Kidney (tissue), 14 donors: Measurements from ENCODE around the gene LTBP4. TPM values are rescaled to one million over a fixed set of nuclear protein-coding genes. Genes with fewer than 3 reads are reported as not detected.

Experiments
- DNase-seq, 5 donors: peaks; one replicate each; pipeline ENCODE4 v3.0.0-alpha.2; 2013 to 2020
- FAIRE-seq: peaks from 2 replicates; lab custom pipeline; 2012; peaks lifted over from hg19 to GRCh38; lab: Jason Lieb, UNC
- H3K27ac ChIP-seq, 2 donors: one replicate each; pipeline ENCODE4 v1.7.0; 2013; ENCODE audit warnings: low read depth in 2 of 2, low read length in 2 of 2, inconsistent platforms in 1 of 2
- H3K27me3 ChIP-seq: one replicate; pipeline ENCODE4 v1.7.1; 2013; ENCODE audit warnings: low read length, inconsistent platforms; ENCODE audit not compliant: control insufficient read depth, insufficient read depth
- H3K36me3 ChIP-seq, 3 donors: one replicate each; pipeline versions ENCODE4 v1.7.0 to v1.7.1; 2013; ENCODE audit warnings: low read length in 3 of 3, control low read depth in 1 of 3, inconsistent platforms in 1 of 3; ENCODE audit not compliant: insufficient read depth in 3 of 3, control insufficient read depth in 2 of 3
- H3K4me1 ChIP-seq, 3 donors: one replicate each; pipeline versions ENCODE4 v1.7.0 to v1.7.1; 2013; ENCODE audit warnings: low read length in 3 of 3, inconsistent platforms in 1 of 3, low read depth in 1 of 3; ENCODE audit not compliant: control insufficient read depth in 2 of 3, insufficient read depth in 2 of 3
- H3K4me3 ChIP-seq, 3 donors: one replicate each; pipeline versions ENCODE4 v1.7.0 to v1.8.1; 2013; ENCODE audit warnings: low read length in 3 of 3, control low read depth in 1 of 3, inconsistent platforms in 1 of 3
- H3K9ac ChIP-seq, 3 donors: one replicate each; pipeline versions ENCODE4 v1.7.0 to v1.7.1; 2013; ENCODE audit warnings: low read length in 3 of 3, control low read depth in 1 of 3, inconsistent platforms in 1 of 3
- H3K9me3 ChIP-seq, 3 donors: one replicate each; pipeline versions ENCODE4 v1.7.0 to v1.7.1; 2013; ENCODE audit warnings: low read length in 3 of 3, control low read depth in 1 of 3, inconsistent platforms in 1 of 3; ENCODE audit not compliant: control insufficient read depth in 2 of 3, insufficient read depth in 1 of 3
- intact Hi-C: fragments of 100-400 bp; cut with DNase I; formaldehyde crosslinking; loops from one replicate; pipeline ENCODE4 v1.11.1; 2022
- polyA plus RNA-seq: library from polyadenylated mRNA; stranded (reverse); fragments of 350-450 nt; fragmentation: Illumina TruSeq; extraction: RNeasy Lipid Tissue Mini Kit (QIAGEN cat#74804); gene quantifications from one replicate; pipeline ENCODE4 v1.2.3, GENCODE V29; 2014; ENCODE audit warnings: low read depth, low replicate concordance; ENCODE audit not compliant: insufficient read depth
- total RNA-seq: library from RNA; stranded (reverse); fragmentation: NEBNext Ultra II Directional; extraction: Animal tissue kit (Norgen Biotek cat#: 25700); gene quantifications from one replicate; pipeline ENCODE4 v1.2.1, GENCODE V29; 2021
- TF ChIP-seq, protein P1 (sequence below): IDR thresholded peaks from 3 replicates; pipeline ENCODE4 v1.5.1; 2012; ENCODE audit warnings: mild to moderate bottlenecking, moderate library complexity, borderline replicate concordance; ENCODE audit not compliant: insufficient read depth; ENCODE audit errors: extremely low read depth
- donor health status: control.
- donor health status: control.
- donor health status: control.
- donor health status: control.
- donor health status: control.
- donor health status: DM: yes; HTN: yes; CAD: no.
- donor health status: Normal renal cell carcinoma (clear cell type).

LTBP4 gene
- total and polyA plus RNA-seq, 2 donors from 2014 or later: 52.1 to 155 TPM

DNA sequence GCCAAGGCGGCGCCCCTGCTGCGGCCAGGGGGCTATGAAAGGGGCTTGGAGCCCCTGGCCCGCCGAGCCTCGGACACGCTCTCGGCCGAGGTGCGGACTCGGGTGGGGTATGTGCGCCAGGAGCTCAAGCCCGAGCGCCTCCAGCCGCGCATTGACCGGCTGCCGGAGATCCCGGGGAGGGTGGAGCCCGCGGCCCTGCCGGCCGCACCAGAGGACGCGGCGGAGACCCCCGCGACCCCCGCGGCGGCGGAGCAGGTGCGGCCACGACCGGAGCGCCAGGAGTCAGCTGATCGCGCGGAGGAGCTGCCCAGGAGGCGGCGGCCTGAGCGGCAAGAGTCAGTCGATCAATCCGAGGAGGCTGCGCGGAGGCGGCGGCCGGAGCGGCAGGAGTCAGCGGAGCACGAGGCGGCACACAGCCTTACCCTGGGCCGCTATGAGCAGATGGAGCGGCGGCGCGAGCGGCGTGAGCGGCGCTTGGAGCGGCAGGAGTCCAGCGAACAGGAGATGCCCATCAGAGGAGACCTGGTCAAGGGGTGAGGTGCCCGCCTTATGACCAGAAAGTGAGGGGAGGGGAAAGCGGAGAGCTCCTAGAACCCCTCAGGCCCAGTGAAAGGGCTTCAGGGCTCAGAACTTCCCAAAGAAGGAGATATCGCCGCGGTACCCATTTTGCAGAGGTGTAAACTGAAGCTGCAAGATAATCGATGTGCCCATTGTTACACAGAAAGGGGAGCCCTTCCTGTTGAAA is 33.2 kb upstream of the LTBP4 start:
- Histone ChIP-seq H3K4me3 (no peak overlapping the region), H3K27ac (no peak overlapping the region), H3K9me3 (no peaks in the 10 kb centered on the region), H3K9ac (no peak overlapping the region), H3K4me1 (peaks cover 0 to 3% (median 0%) of the 10 kb centered on the region in 3 donors), H3K36me3 (no peaks in the 10 kb centered on the region), H3K27me3 (peaks cover 14% of the 10 kb centered on the region)
- FAIRE-seq (no peak), DNase-seq (peak in 1 of 5 donors; percentile 61)
- intact Hi-C loops: no loop called here
- TF ChIP-seq, protein P1, sequence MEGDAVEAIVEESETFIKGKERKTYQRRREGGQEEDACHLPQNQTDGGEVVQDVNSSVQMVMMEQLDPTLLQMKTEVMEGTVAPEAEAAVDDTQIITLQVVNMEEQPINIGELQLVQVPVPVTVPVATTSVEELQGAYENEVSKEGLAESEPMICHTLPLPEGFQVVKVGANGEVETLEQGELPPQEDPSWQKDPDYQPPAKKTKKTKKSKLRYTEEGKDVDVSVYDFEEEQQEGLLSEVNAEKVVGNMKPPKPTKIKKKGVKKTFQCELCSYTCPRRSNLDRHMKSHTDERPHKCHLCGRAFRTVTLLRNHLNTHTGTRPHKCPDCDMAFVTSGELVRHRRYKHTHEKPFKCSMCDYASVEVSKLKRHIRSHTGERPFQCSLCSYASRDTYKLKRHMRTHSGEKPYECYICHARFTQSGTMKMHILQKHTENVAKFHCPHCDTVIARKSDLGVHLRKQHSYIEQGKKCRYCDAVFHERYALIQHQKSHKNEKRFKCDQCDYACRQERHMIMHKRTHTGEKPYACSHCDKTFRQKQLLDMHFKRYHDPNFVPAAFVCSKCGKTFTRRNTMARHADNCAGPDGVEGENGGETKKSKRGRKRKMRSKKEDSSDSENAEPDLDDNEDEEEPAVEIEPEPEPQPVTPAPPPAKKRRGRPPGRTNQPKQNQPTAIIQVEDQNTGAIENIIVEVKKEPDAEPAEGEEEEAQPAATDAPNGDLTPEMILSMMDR: no peak

DNA sequence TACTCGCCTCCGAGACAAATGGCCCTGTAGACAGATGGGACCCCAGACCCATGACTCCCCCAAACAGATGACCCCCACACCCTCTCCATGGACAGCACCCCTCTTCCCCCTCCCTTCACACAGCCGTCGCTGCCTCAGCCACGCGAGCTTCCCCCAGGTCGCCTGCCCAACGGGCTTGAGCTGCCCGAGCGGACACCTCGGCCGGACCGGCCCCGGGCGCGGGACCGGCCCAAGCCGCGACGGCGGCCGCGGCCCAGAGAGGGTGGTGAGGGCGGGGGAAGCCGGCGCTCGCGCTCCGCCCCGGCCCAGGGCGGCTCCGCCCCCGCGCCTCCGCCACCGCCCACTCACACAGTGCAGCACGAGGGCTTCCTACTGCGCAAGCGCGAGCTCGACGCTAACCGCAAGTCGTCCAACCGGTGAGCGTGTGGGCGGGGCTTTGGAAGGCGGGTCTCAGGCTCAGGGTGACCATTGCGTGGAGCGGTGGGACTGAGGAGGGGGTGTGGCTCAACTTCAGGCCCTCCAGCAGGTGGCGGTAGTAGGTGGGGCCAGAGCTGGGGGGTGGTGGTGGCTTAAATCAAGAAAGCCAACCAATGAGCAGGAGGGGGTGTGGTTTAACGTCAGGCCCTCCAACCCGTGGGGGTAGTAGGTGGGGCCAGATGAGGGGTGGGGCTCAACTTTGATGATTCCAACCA is 30.7 kb upstream of the LTBP4 start:
- intact Hi-C loops: no loop called here
- no peak for FAIRE-seq

DNA sequence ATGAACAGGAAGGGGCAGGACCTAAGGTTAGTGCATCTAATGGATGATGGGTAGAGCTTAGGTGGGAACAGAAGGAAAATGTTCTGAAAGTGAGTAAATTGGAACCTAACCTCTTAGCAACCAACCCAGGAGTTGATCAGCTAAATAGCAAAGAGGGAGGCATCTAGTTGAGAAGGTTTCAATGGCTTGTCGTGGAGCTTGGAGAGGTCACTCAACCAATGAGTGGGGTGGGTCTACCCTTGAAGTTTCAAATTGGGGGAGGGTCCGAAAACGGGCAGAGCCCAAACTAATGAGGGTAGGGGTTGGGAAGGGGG is 30.2 kb upstream of the LTBP4 start:
- DNase-seq (peak in 1 of 5 donors; percentile 32), FAIRE-seq (no peak)
- Histone ChIP-seq H3K27ac (no peak overlapping the region), H3K4me3 (peak overlapping the region in 2 of 3 donors; percentile 11 to 30), H3K9ac (no peak overlapping the region), H3K36me3 (no peaks in the 10 kb centered on the region), H3K4me1 (peaks cover 0 to 3% (median 0%) of the 10 kb centered on the region in 3 donors), H3K27me3 (peaks cover 14% of the 10 kb centered on the region), H3K9me3 (no peaks in the 10 kb centered on the region)
- TF ChIP-seq, protein P1: no peak
- intact Hi-C loops: no loop called here

More for the DNA sequence above, 30.7 kb upstream of the LTBP4 start:
- H3K4me1 ChIP-seq: peaks cover 0 to 3% (median 0%) of the 10 kb centered on the region in 3 donors
- peak overlapping the region in 2 of 3 donors; percentile 30 to 51 for H3K4me3 ChIP-seq
- no peak overlapping the region for H3K9ac ChIP-seq
- peaks cover 14% of the 10 kb centered on the region for H3K27me3 ChIP-seq
- no peak overlapping the region for H3K27ac ChIP-seq
- H3K9me3 ChIP-seq: no peaks in the 10 kb centered on the region
- TF ChIP-seq, protein P1: no peak
- H3K36me3 ChIP-seq: no peaks in the 10 kb centered on the region
- peak; percentile 98 to 100 (median 99) for DNase-seq
